Mesenchymal stem cell (in vitro differentiated cells and primary cell): ENCODE results near the gene CIAO3.
"Not testable (repeated sequence)": the region's sequence is repeated elsewhere in the genome, so short reads cannot be mapped to it uniquely, and the experiment has no call there.

ENCODE experiments used
- DNase-seq: peaks from one replicate; pipeline ENCODE4 v3.0.0-alpha.2; 2013
- H2AFZ ChIP-seq: one replicate; pipeline ENCODE4 v1.6.1; 2013; ENCODE audit warnings: low read depth, mild to moderate bottlenecking, control low read depth, inconsistent platforms, low read length, moderate library complexity
- H2AK5ac ChIP-seq: 2 replicates; pipeline ENCODE4 v1.6.1; 2013; ENCODE audit warnings: low read length, moderate library complexity, mild to moderate bottlenecking, inconsistent platforms; ENCODE audit not compliant: severe bottlenecking
- H2BK120ac ChIP-seq: one replicate; pipeline ENCODE4 v1.6.1; 2013; ENCODE audit warnings: low read depth, mild to moderate bottlenecking, inconsistent platforms, low read length, moderate library complexity
- H2BK12ac ChIP-seq, 2 experiments: one replicate each; pipeline ENCODE4 v1.6.1; 2013; ENCODE audit warnings: inconsistent platforms in 2 of 2, low read length in 2 of 2, mild to moderate bottlenecking in 2 of 2, moderate library complexity in 2 of 2, control low read depth in 1 of 2
- H2BK15ac ChIP-seq: one replicate; pipeline ENCODE4 v1.6.1; 2013; ENCODE audit warnings: mild to moderate bottlenecking, low read depth, inconsistent platforms; ENCODE audit not compliant: poor library complexity, severe bottlenecking
- H2BK5ac ChIP-seq: 2 replicates; pipeline ENCODE4 v1.6.1; 2013; ENCODE audit warnings: low read depth, mild to moderate bottlenecking, low read length, control low read depth, inconsistent platforms; ENCODE audit not compliant: poor library complexity, severe bottlenecking
- H3K14ac ChIP-seq, 2 experiments: one replicate each; pipeline ENCODE4 v1.6.1; 2013; ENCODE audit warnings: inconsistent platforms in 2 of 2, low read length in 2 of 2, control low read depth in 1 of 2, mild to moderate bottlenecking in 1 of 2, moderate library complexity in 1 of 2
- H3K18ac ChIP-seq, 2 experiments: one replicate each; pipeline ENCODE4 v1.6.1; 2013; ENCODE audit warnings: inconsistent platforms in 2 of 2, low read length in 2 of 2, control low read depth in 1 of 2, low read depth in 1 of 2, mild to moderate bottlenecking in 1 of 2
- H3K23ac ChIP-seq, 2 experiments: one replicate each; pipeline ENCODE4 v1.6.1; 2013; ENCODE audit warnings: inconsistent platforms in 2 of 2, low read length in 2 of 2, mild to moderate bottlenecking in 2 of 2, moderate library complexity in 2 of 2, control low read depth in 1 of 2
- H3K27ac ChIP-seq: 2 replicates; pipeline ENCODE4 v1.5.1; 2013; ENCODE audit warnings: mild to moderate bottlenecking, moderate library complexity, low read length, control low read depth, inconsistent platforms; ENCODE audit not compliant: poor library complexity, severe bottlenecking
- H3K27me3 ChIP-seq, 2 experiments: 2 replicates each; pipeline versions ENCODE4 v1.6.1 to v1.7.0; 2013; ENCODE audit warnings: low read length in 2 of 2, mild to moderate bottlenecking in 2 of 2, moderate library complexity in 2 of 2, control low read depth in 1 of 2, inconsistent platforms in 1 of 2; ENCODE audit not compliant: control insufficient read depth in 1 of 2, insufficient read depth in 1 of 2
- H3K36me3 ChIP-seq, 2 experiments: 2 replicates each; pipeline versions ENCODE4 v1.6.1 to v1.7.0; 2013; ENCODE audit warnings: low read length in 2 of 2, control low read depth in 1 of 2, inconsistent platforms in 1 of 2, low read depth in 1 of 2, mild to moderate bottlenecking in 1 of 2; ENCODE audit not compliant: insufficient read depth in 2 of 2, control insufficient read depth in 1 of 2
- H3K4ac ChIP-seq, 2 experiments: one replicate each; pipeline ENCODE4 v1.6.1; 2013; ENCODE audit warnings: inconsistent platforms in 2 of 2, low read length in 2 of 2, mild to moderate bottlenecking in 2 of 2, moderate library complexity in 2 of 2, control low read depth in 1 of 2, low read depth in 1 of 2
- H3K4me1 ChIP-seq: 2 replicates; pipeline ENCODE4 v1.6.1; 2013; ENCODE audit warnings: low read depth, low read length, control low read depth; ENCODE audit not compliant: control insufficient read depth, insufficient read depth
- H3K4me2 ChIP-seq: 2 replicates; pipeline ENCODE4 v1.6.1; 2013; ENCODE audit warnings: low read length, mild to moderate bottlenecking, inconsistent platforms; ENCODE audit not compliant: poor library complexity, severe bottlenecking
- H3K4me3 ChIP-seq, 2 experiments: 2 replicates each; pipeline versions ENCODE4 v1.5.1 to v1.7.0; 2013; ENCODE audit warnings: low read length in 2 of 2, mild to moderate bottlenecking in 2 of 2, control low read depth in 1 of 2, low read depth in 1 of 2; ENCODE audit not compliant: insufficient read depth in 1 of 2
- H3K79me1 ChIP-seq: replicated peaks from 2 replicates; pipeline ENCODE4 v1.6.1; 2013; ENCODE audit warnings: mild to moderate bottlenecking, control low read depth, low read length, inconsistent platforms; ENCODE audit not compliant: poor library complexity, severe bottlenecking
- H3K9ac ChIP-seq: 2 replicates; pipeline ENCODE4 v1.7.0; 2013; ENCODE audit warnings: mild to moderate bottlenecking, low read length, moderate library complexity
- H3K9me3 ChIP-seq: 2 replicates; pipeline ENCODE4 v1.7.0; 2013; ENCODE audit warnings: mild to moderate bottlenecking, low read length; ENCODE audit not compliant: control insufficient read depth
- H4K8ac ChIP-seq: one replicate; pipeline ENCODE4 v1.6.1; 2013; ENCODE audit warnings: inconsistent platforms, mild to moderate bottlenecking, low read length, moderate library complexity
- H4K91ac ChIP-seq: one replicate; pipeline ENCODE4 v1.6.1; 2013; ENCODE audit warnings: mild to moderate bottlenecking, low read length, inconsistent platforms
- WGBS: methylation state at CpG from one replicate; pipeline ENCODE4 v1.1.7; 2013; ENCODE audit warnings: mixed read lengths; 5-methylcytosine and 5-hydroxymethylcytosine counted together

The CIAO3 gene

DNA sequence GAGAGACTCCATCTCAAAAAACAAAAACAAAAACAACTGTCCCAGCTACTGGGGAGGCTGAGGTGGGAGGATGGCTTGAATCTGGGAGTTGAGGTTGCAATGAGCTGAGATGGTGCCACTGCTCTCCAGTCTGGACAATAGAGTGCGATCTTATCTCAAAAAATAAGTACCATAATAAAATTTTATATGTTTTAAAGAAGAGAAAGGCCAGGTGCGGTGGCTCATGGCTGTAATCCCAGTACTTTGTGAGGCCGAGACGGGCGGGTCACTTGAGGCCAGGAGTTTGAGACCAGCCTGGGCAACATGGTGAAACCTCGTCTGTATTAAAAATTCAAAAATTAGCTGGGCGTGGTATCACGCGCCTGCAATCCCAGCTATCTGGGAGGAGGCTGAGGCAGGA, 36.0 kb upstream of the CIAO3 start:
- Histone ChIP-seq H3K23ac (no peak overlapping the region), H4K8ac (no peak overlapping the region), H3K4me1 (peaks cover 26% of the 10 kb centered on the region)

GRCh38 chr16:776298-776697, 35.5 kb upstream of the CIAO3 start:
- not testable (repeated sequence) for H3K4me3 ChIP-seq, H2BK15ac ChIP-seq, H3K4me2 ChIP-seq, H2BK12ac ChIP-seq, H2AFZ ChIP-seq, H2BK120ac ChIP-seq, H3K14ac ChIP-seq, H4K91ac ChIP-seq, H3K18ac ChIP-seq, H3K23ac ChIP-seq, H3K4ac ChIP-seq, H2BK5ac ChIP-seq, H3K9ac ChIP-seq, H3K9me3 ChIP-seq, H3K27ac ChIP-seq, DNase-seq, H2AK5ac ChIP-seq, H3K79me1 ChIP-seq, H4K8ac ChIP-seq, H3K36me3 ChIP-seq
- Histone ChIP-seq H3K4me1 (peaks cover 23% of the 10 kb centered on the region), H3K27me3 (peaks cover 0 to 48% of the 10 kb centered on the region in 2 experiments)
- 92% methylated on average over 9 of the region's 10 CpGs for WGBS

More for the DNA sequence above, 36.0 kb upstream of the CIAO3 start:
- no peak overlapping the region for H3K4me2 ChIP-seq
- H3K18ac ChIP-seq = no peak overlapping the region
- no peak overlapping the region for H4K91ac ChIP-seq
- no peak overlapping the region for H2AFZ ChIP-seq
- DNase-seq = no peak
- H3K9ac ChIP-seq = no peak overlapping the region
- no peak overlapping the region for H2AK5ac ChIP-seq
- H3K4me3 ChIP-seq = no peak overlapping the region
- H2BK15ac ChIP-seq = no peak overlapping the region
- no peaks in the 10 kb centered on the region for H3K9me3 ChIP-seq
- no peak overlapping the region for H3K14ac ChIP-seq
- no peak overlapping the region for H2BK120ac ChIP-seq
- H2BK12ac ChIP-seq = no peak overlapping the region
- H2BK5ac ChIP-seq = no peak overlapping the region
- no peaks in the 10 kb centered on the region for H3K36me3 ChIP-seq
- H3K27me3 ChIP-seq = peaks cover 0 to 49% of the 10 kb centered on the region in 2 experiments
- WGBS = 94% methylated on average over 8 of the region's 9 CpGs
- no peak overlapping the region for H3K27ac ChIP-seq
- no peak overlapping the region for H3K4ac ChIP-seq
- no peaks in the 10 kb centered on the region for H3K79me1 ChIP-seq

- H3K4me3 ChIP-seq = peak overlapping the region in 1 of 2 experiments; percentile 23
- no peak overlapping the region for H3K18ac ChIP-seq
- H2BK15ac ChIP-seq = no peak overlapping the region
- H4K91ac ChIP-seq = no peak overlapping the region
- no peak overlapping the region for H4K8ac ChIP-seq
- H3K27me3 ChIP-seq = peaks cover 0 to 43% of the 10 kb centered on the region in 2 experiments
- H3K36me3 ChIP-seq = no peaks in the 10 kb centered on the region
- no peak overlapping the region for H2BK12ac ChIP-seq
- no peak overlapping the region for H3K9ac ChIP-seq
- no peak overlapping the region for H3K4ac ChIP-seq
- H3K23ac ChIP-seq = no peak overlapping the region
- no peak overlapping the region for H3K4me2 ChIP-seq
- no peak overlapping the region for H3K14ac ChIP-seq
- no peak overlapping the region for H3K27ac ChIP-seq
- peaks cover 20% of the 10 kb centered on the region for H3K4me1 ChIP-seq
- no peak overlapping the region for H2BK120ac ChIP-seq
- no peak overlapping the region for H2AFZ ChIP-seq
- no peaks in the 10 kb centered on the region for H3K9me3 ChIP-seq
- no peak overlapping the region for H2BK5ac ChIP-seq
- WGBS = 83% methylated on average over 35 of the region's 36 CpGs
- DNase-seq = no peak
- no peaks in the 10 kb centered on the region for H3K79me1 ChIP-seq
- no peak overlapping the region for H2AK5ac ChIP-seq
These were observed 34.5 kb upstream of the CIAO3 start for GRCh38 chr16:775236-775796.

- H3K79me1 ChIP-seq = no peaks in the 10 kb centered on the region
These were observed 33.5 kb upstream of the CIAO3 start for GRCh38 chr16:774086-775001.

More at GRCh38 chr16:774086-775001, 33.5 kb upstream of the CIAO3 start:
- no peak overlapping the region for H3K4me2 ChIP-seq
- peaks cover 0 to 42% of the 10 kb centered on the region in 2 experiments for H3K27me3 ChIP-seq
- no peak overlapping the region for H2AK5ac ChIP-seq
- no peak overlapping the region for H4K91ac ChIP-seq
- no peak overlapping the region for H4K8ac ChIP-seq
- no peaks in the 10 kb centered on the region for H3K36me3 ChIP-seq
- no peak overlapping the region for H2BK12ac ChIP-seq
- no peak overlapping the region for H2BK5ac ChIP-seq
- no peak overlapping the region for H2AFZ ChIP-seq
- no peak overlapping the region for H3K23ac ChIP-seq
- 92% methylated on average over 46 of the region's 46 CpGs for WGBS
- H3K27ac ChIP-seq = no peak overlapping the region
- no peak overlapping the region for H3K14ac ChIP-seq
- no peak for DNase-seq
- H3K4me3 ChIP-seq = peak overlapping the region in 1 of 2 experiments; percentile 30
- H3K4me1 ChIP-seq = peaks cover 24% of the 10 kb centered on the region
- H3K9me3 ChIP-seq = no peaks in the 10 kb centered on the region
- H3K9ac ChIP-seq = no peak overlapping the region
- no peak overlapping the region for H3K4ac ChIP-seq
- no peak overlapping the region for H3K18ac ChIP-seq
- peak overlapping the region; percentile 12 for H2BK15ac ChIP-seq
- no peak overlapping the region for H2BK120ac ChIP-seq
